Posterior cingulate gyrus (tissue), 11 donors: Measurements from ENCODE around the gene SCFD2.

Experiments used
- DNase-seq, 10 donors: peaks; one replicate each; pipeline versions ENCODE4 v3.0.0 to v3.0.0-alpha.2; 2020 to 2021; ENCODE audit warnings: mixed read lengths in 3 of 10
- intact Hi-C: fragments of 100-400 bp; cut with DNase I; formaldehyde crosslinking; loops from one replicate; pipeline ENCODE4 v1.15.1; 2023

SCFD2 gene

GRCh38 chr4:53121264-53121865 lies 244.5 kb downstream of the SCFD2 start:
- DNase-seq = no peak

GRCh38 chr4:53120778-53121177 lies 245.1 kb downstream of the SCFD2 start:
- no peak for DNase-seq
- intact Hi-C loops = no loop called here

More at GRCh38 chr4:53121264-53121865, 244.5 kb downstream of the SCFD2 start:
- intact Hi-C loops = no loop called here

- intact Hi-C loops = no loop called here
- no peak for DNase-seq
These were observed 246.2 kb downstream of the SCFD2 start for GRCh38 chr4:53119680-53120079.

- intact Hi-C loops = no loop called here
These were observed 247.2 kb downstream of the SCFD2 start for GRCh38 chr4:53118676-53119075.

GRCh38 chr4:53116954-53117353 lies 248.9 kb downstream of the SCFD2 start:
- DNase-seq = no peak

More at GRCh38 chr4:53118676-53119075, 247.2 kb downstream of the SCFD2 start:
- no peak for DNase-seq

GRCh38 chr4:53113431-53114225 lies 252.2 kb downstream of the SCFD2 start:
- intact Hi-C loops = no loop called here
- no peak for DNase-seq

More at GRCh38 chr4:53116954-53117353, 248.9 kb downstream of the SCFD2 start:
- intact Hi-C loops = no loop called here

- intact Hi-C loops = no loop called here
- DNase-seq = no peak
These were observed 260.5 kb downstream of the SCFD2 start for GRCh38 chr4:53105313-53105712.

GRCh38 chr4:53103481-53103880 lies 262.4 kb downstream of the SCFD2 start:
- no peak for DNase-seq
- intact Hi-C loops = no loop called here

GRCh38 chr4:53101191-53101581 lies 264.7 kb downstream of the SCFD2 start:
- intact Hi-C loops = no loop called here
- no peak for DNase-seq

- no peak for DNase-seq
These were observed 265.2 kb downstream of the SCFD2 start for GRCh38 chr4:53100501-53101190.

GRCh38 chr4:53098681-53099121 lies 267.2 kb downstream of the SCFD2 start:
- intact Hi-C loops = no loop called here
- no peak for DNase-seq

More at GRCh38 chr4:53100501-53101190, 265.2 kb downstream of the SCFD2 start:
- intact Hi-C loops = no loop called here

- DNase-seq = no peak
- intact Hi-C loops = no loop called here
These were observed 271.8 kb downstream of the SCFD2 start for GRCh38 chr4:53094040-53094439.

GRCh38 chr4:53089936-53090729 lies 275.7 kb downstream of the SCFD2 start:
- DNase-seq = no peak
- intact Hi-C loops = no loop called here

GRCh38 chr4:53088152-53088551 lies 277.7 kb downstream of the SCFD2 start:
- intact Hi-C loops = no loop called here
- no peak for DNase-seq

- intact Hi-C loops = no loop called here
- DNase-seq = no peak
These were observed 289.4 kb downstream of the SCFD2 start for GRCh38 chr4:53076374-53076958.

GRCh38 chr4:53075162-53075785 lies 290.6 kb downstream of the SCFD2 start:
- intact Hi-C loops = no loop called here
- DNase-seq = no peak

GRCh38 chr4:53068755-53069330 lies 297.0 kb downstream of the SCFD2 start:
- intact Hi-C loops = no loop called here

GRCh38 chr4:53067125-53067802 lies 298.6 kb downstream of the SCFD2 start:
- no peak for DNase-seq
- intact Hi-C loops = no loop called here

More at GRCh38 chr4:53068755-53069330, 297.0 kb downstream of the SCFD2 start:
- no peak for DNase-seq

- no peak for DNase-seq
- intact Hi-C loops = no loop called here
These were observed 299.7 kb downstream of the SCFD2 start for GRCh38 chr4:53066155-53066554.
